NCI-H2196 treated with DMSO at 0.1 percent for 48 hours (cell line): ENCODE data around the gene TBC1D10B.
"Not testable (repeated sequence)": the region's sequence is repeated elsewhere in the genome, so short reads cannot be mapped to it uniquely, and the experiment has no call there.

ENCODE experiments used
- DNase-seq: peaks from one replicate; lab custom pipeline; 2025; ENCODE audit not compliant: unreplicated experiment; lab: John Stamatoyannopoulos, UW

The TBC1D10B gene

GRCh38 chr16:30397776-30398660 is 27.7 kb upstream of the TBC1D10B start:
- no peak for DNase-seq

- DNase-seq = no peak
These were observed 26.8 kb upstream of the TBC1D10B start for GRCh38 chr16:30397056-30397455.

- DNase-seq = not testable (repeated sequence)
These were observed 26.3 kb upstream of the TBC1D10B start for GRCh38 chr16:30396627-30397026.

DNA sequence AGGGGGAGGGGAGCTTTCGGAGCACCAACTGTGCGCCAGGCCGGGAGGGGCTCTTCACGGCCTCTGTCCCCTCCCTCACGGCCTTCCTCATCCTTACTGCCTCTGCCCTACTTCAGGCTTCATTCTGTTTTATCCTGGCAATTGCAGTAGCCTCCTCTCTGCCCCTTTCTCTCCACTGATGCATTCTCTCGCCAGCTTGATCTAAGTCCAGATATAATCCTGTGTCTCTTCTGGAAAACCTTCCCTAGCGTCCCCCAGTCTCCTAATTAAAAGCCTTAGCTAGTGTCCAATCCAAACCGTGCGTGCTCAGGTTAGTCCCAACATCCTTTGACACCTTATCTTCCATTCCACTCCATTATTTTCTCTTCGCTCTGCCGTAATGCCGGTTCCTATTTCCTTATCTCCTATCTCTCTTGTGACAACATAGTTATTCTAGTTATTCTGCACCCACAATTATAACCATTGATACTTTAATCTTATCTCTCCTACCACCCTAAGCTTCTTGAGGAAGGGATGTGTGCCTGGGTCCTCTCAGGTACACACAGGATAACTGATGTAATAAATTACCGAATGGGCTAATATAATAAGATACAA is 25.8 kb upstream of the TBC1D10B start:
- DNase-seq = no peak

- peak; percentile 81 for DNase-seq
These were observed 25.1 kb upstream of the TBC1D10B start, which contains the start of gene ZNF48 for GRCh38 chr16:30395155-30395991. Gene ZNF48, plus strand, starts transcription at chr16:30395420. Its CDS starts 375 bp downstream, at chr16:30395795.

- DNase-seq = no peak
These were observed 24.4 kb upstream of the TBC1D10B start for GRCh38 chr16:30394592-30395154.

GRCh38 chr16:30383521-30383920 is 13.2 kb upstream of the TBC1D10B start:
- no peak for DNase-seq

DNA sequence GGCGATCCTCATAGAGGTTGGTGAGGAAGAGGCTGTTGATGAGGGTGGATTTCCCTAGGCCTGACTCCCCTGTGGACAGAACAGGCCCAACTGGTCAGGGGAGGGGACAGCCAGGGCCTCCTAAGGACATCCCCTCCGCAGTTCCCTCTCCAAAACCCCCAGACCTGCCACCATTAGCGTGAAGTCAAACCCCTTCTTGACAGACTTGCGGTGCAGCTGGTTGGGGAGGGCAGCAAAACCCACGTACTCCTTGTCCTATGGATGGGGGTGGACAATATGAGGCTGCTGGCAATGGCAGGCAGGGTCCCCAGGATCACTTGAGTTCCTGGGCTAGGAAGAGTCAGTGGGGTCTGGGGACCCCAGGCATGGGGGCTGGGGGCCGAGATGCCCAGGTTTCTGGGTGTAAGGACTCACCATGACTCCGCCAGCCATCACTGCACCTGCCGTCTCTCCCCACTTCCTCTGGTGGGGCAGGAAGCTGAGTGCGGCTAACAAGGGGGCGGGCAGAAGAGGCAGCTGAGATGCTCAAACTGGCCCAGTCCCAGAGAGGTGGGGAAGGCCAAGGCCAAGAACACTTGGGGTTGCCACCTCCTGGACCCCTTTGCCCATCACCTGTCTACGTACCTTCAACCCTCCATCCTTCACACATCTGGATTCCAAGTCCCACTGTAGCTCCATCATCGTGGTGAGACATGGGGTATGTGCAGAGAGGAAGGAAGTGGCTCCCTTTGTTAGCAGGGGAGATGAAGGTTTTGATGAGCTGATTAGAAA is 12.0 kb upstream of the TBC1D10B start, which contains the start of gene SEPTIN1:
TSS of gene SEPTIN1 (minus strand) at position 451 of the 771 bp plus-strand sequence. CDS start at position 432, 19 bp downstream.
- no peak for DNase-seq

GRCh38 chr16:30381291-30382041 is 11.2 kb upstream of the TBC1D10B start:
- DNase-seq = no peak

DNA sequence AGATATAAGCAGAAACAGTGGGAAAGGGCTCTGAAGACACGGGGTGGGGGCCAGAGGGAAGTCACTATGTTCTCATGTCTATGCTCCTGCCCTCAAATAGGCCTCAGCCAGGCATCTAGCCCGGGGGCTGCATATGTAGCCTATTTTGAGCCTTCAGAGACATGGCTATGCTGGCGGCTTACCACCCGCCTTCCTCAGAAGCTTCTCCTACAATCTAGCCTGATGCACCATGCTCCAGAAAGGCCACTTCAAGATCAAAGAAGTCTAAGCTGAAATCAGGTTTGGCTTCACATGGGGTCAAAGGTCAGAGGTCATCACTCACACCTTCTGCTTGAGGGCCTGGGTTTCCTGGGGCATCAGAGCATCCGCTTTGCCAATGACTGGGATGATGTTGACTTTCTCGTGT is 10.5 kb upstream of the TBC1D10B start:
- DNase-seq = no peak

GRCh38 chr16:30380072-30380802 is 9.9 kb upstream of the TBC1D10B start:
- no peak for DNase-seq

DNA sequence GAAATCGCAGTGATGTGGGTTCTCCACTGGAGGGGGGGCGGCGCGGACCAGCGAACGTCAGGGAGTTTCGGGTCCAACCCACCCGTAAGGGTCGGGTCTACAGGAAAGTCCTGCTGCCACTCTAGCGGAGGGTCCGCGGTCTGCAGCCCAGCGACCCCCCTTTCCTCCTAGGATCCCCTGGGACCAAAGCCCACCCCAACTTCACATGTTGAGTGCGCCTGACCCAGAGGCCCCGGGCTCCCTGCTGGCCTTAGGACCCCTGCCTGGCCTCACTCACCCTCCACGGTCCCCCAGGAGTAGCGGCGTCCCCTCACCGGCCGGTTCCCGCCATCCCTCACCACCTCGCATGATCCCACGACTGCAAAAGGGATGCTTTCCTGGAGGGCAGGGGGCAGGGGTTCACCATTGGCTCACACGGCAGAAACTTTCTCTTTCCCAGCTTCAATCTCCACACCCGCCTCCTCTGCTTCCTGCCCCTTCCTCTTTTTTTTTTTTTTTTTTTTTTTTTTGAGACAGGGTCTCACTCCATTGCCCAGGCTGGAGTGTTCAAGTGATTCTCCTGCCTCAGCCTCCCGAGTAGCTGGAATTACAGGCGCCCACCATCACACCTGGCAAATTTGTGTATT is 9.0 kb upstream of the TBC1D10B start:
- no peak for DNase-seq

- peak; percentile 96 for DNase-seq
These were observed 8.2 kb upstream of the TBC1D10B start for GRCh38 chr16:30378236-30379157.

- peak; percentile 76 for DNase-seq
These were observed 7.5 kb upstream of the TBC1D10B start for GRCh38 chr16:30377812-30378235.

GRCh38 chr16:30377050-30377811 is 6.9 kb upstream of the TBC1D10B start:
- no peak for DNase-seq

GRCh38 chr16:30376461-30376902 is 6.2 kb upstream of the TBC1D10B start:
- DNase-seq = no peak
